Stimulated activated CD4-positive, alpha-beta T cell treated with anti-CD3 and anti-CD28 coated beads, Interleukin-1b, Interleukin-23, amount 100 ng/mL, for 4 hours (primary cell): ENCODE measurements around the gene MAS1.
"Not testable (repeated sequence)": the region's sequence is repeated elsewhere in the genome, so short reads cannot be mapped to it uniquely, and the experiment has no call there.

ENCODE experiments used
- DNase-seq, 2 donors: peaks; one replicate each; pipeline ENCODE4 v3.0.0-alpha.2; 2020; ENCODE audit warnings: low read depth in 2 of 2

Gene MAS1

GRCh38 chr6:159916752-159917151 lies 26.0 kb downstream of the MAS1 start:
- no peak for DNase-seq

DNA sequence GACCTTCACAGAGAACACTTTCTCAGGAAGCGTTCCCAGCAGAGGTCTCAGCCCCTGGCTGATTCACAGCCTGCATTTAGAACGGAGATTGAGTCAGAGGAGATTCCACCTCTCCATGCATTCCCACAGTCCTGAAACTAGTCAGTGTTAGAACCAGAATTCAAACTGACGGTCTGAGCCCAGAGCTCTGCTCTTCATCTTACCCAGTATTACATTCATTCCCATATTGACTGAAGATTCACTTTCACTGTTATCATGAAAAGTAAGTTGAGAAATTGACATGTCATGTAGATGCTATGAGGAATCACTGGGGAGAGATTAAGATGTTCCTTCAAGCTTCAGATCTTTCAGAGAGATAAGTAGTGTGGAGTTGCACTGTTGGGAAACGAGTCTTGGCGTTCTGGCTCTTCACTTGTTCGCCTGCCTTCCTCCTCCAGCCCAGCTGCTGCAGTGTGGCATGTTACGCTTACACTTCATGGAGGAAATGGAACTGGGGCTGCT lies 28.3 kb downstream of the MAS1 start:
- no peak for DNase-seq

DNA sequence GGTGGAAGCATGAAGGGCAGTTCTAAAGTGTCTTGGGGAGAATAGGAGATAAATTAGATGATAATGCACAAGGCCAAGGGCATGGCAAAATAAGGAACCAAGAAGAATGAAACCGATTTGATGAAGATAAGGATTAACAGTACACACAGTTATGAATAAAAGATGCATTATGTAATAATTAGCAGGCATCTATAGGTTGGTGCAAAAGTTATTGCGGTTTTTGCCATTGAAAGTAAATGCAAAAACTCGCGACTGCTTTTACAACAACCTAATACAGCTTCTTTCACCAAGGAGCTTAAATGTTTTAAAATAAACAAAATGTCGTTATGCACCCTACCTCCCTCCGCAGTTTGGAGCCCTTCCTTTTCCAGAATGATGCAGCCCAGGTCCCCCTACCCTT lies 29.0 kb downstream of the MAS1 start:
- DNase-seq = no peak

DNA sequence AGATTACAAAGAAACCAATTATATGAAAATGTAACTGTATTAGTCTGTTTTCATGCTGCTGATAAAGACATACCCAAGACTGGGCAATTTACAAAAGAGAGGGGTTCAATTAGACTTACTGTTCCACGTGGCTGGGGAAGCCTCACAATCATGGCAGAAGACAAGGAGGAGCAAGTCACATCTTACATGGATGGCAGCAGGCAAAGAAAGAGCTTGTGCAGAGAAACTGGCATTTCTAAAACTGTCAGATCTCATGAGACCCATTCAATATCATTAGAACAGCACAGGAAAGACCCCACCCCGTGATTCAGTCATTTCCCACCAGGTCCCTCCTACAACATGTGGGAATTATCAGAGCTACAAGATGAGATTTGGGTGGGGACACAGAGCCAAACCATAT lies 33.4 kb downstream of the MAS1 start:
- DNase-seq = not testable (repeated sequence)

DNA sequence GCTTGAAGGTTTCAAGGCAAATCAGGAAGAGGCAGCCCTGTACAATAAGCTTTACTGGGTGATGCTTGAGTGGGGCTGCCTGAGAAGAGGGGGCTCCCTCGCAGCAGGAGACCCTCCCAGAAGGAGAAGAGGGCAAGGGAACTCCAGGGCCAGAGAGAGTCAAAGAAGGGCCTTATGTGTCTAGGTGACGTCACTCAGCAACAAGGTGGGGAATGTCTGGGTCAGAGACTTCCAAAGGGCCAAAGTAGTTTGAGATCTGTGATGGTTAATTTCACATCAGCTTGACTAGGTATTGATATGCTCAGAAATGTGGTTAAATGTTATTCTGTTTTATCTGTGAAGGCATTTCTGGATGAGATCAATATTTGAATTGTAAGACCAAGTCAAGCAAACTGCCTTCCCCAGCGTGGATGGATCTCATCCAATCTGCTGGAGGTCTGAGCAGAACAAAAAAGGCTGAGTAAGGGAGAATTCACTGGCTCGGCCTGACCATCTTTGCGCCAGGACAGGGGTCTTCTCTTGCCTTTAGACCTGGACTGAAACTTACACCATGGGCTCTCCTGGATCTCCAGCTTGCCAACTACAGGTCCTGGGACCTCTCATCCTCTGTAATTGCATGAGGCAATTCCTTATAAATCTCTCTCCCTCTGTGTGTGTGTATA lies 35.9 kb downstream of the MAS1 start:
- DNase-seq = no peak

GRCh38 chr6:159929819-159930218 lies 39.0 kb downstream of the MAS1 start:
- DNase-seq = peak; percentile 29 to 33

GRCh38 chr6:159931112-159931511 lies 40.3 kb downstream of the MAS1 start:
- DNase-seq = no peak

GRCh38 chr6:159931846-159932245 lies 41.1 kb downstream of the MAS1 start:
- no peak for DNase-seq

GRCh38 chr6:159933077-159933476 lies 42.3 kb downstream of the MAS1 start:
- DNase-seq = no peak

- no peak for DNase-seq
Measured at GRCh38 chr6:159934181-159934580, 43.4 kb downstream of the MAS1 start.

GRCh38 chr6:159935065-159935464 lies 44.3 kb downstream of the MAS1 start:
- DNase-seq = no peak

- no peak for DNase-seq
Measured at GRCh38 chr6:159935633-159936032, 44.8 kb downstream of the MAS1 start.

DNA sequence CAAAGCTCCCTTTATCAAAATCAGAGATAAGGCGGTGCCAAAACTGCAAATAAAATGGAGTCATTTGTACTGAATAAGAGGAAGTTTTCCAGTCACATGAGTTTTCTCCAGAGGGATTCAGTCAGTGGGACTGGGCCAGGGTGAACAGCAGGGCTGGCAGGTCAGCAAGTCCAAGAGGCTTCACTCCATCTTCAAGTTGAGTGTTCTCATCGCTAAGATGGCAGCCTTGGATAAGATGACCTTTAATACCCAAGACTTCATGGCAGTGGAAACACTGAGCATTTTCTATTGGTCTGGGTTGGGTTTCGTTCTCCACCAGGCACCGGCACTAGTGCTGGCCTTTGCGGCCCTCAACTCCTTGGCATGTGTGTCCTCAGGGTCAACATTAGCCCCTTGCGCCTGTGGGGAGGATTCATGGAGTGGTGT lies 48.8 kb downstream of the MAS1 start:
- DNase-seq = no peak
